Measurements from ENCODE around the gene FCHO1. TPM values are rescaled to one million over a fixed set of nuclear protein-coding genes. Genes with fewer than 3 reads are reported as not detected.
A peak's percentile ranks its signal among the peaks of the same experiment; 100 is the strongest.

FCHO1 gene
- total RNA-seq, 2 experiments from 2014 or later, result 40.7 to 43.1 TPM

GRCh38 chr19:17784201-17785008, 33.1 kb downstream of the FCHO1 start:
- H3K27me3 Mint-ChIP-seq, result no peaks in the 10 kb centered on the region
- no peak overlapping the region for H3K4me3 ChIP-seq (ENCODE audit: low read length)
- H3K9me3 Mint-ChIP-seq, result no peaks in the 10 kb centered on the region
- no peak overlapping the region for H3K4me3 Mint-ChIP-seq
- peaks cover 58% of the 10 kb centered on the region for H3K36me3 ChIP-seq (ENCODE audit: insufficient read depth, low read length)
- H3K27ac Mint-ChIP-seq, result peak overlapping the region; percentile 18
- no peaks in the 10 kb centered on the region for H3K9me3 ChIP-seq (ENCODE audit: control insufficient read depth in 1 of 2, insufficient read depth in 1 of 2, low read length in 2 of 2)
- peaks cover 69% of the 10 kb centered on the region for H3K36me3 Mint-ChIP-seq (ENCODE audit: low read depth)
- H3K4me1 Mint-ChIP-seq (ENCODE audit: low read depth), result peaks cover 15% of the 10 kb centered on the region
- TF ChIP-seq CTCF (IDR thresholded peaks at IDR 0.05), result peak; percentile 71
- DNase-seq, result peak; percentile 62 to 86 (median 72)
- CTCF ChIA-PET, result interaction anchor here (0.5 to 2.5 kb wide), 7 partner anchors 18 to 197 kb away, joined by 3 to 12 read pairs (median 4); partner anchors contain the start of genes CCDC124 and RPL18A
- H3K27me3 ChIP-seq (ENCODE audit: control insufficient read depth in 1 of 2, insufficient read depth in 2 of 2, low read length in 2 of 2), result no peaks in the 10 kb centered on the region
- H3K27ac ChIP-seq (ENCODE audit: low read depth in 1 of 2, low read length in 2 of 2), result no peak overlapping the region
- ATAC-seq (ENCODE audit: poor library complexity), result peak; percentile 95
- POLR2A ChIA-PET, result interaction anchor here (1.1 kb wide), 1 partner anchor 11 kb away, joined by 3 read pairs; no protein-coding TSS in a partner anchor
- intact Hi-C loops (cut with DNase I, micrococcal nuclease), result loop anchor here (1.0 to 5.0 kb wide), 5 partner anchors 34 to 148 kb away; partner anchors contain the start of genes CCDC124 (in 1 of the 2) and FCHO1 (in 1 of the 2)
- H3K4me1 ChIP-seq (ENCODE audit: insufficient read depth, low read length), result peaks cover 10% of the 10 kb centered on the region

GRCh38 chr19:17787274-17787913, 36.1 kb downstream of the FCHO1 start:
- intact Hi-C loops (cut with DNase I, micrococcal nuclease), result no loop called here
- H3K4me1 Mint-ChIP-seq (ENCODE audit: low read depth), result peaks cover 33% of the 10 kb centered on the region
- CTCF ChIA-PET, result interaction anchor here (0.6 to 1.0 kb wide), 2 partner anchors 32 to 68 kb away, joined by 3 to 5 read pairs; no protein-coding TSS in a partner anchor
- no peaks in the 10 kb centered on the region for H3K27me3 Mint-ChIP-seq
- H3K9me3 Mint-ChIP-seq, result no peaks in the 10 kb centered on the region
- Histone ChIP-seq H3K4me3 (ENCODE audit: low read length) (no peak overlapping the region), H3K27me3 (ENCODE audit: control insufficient read depth in 1 of 2, insufficient read depth in 2 of 2, low read length in 2 of 2) (no peaks in the 10 kb centered on the region), H3K36me3 (ENCODE audit: insufficient read depth, low read length) (peaks cover 46% of the 10 kb centered on the region), H3K27ac (ENCODE audit: low read depth in 1 of 2, low read length in 2 of 2) (no peak overlapping the region), H3K9me3 (ENCODE audit: control insufficient read depth in 1 of 2, insufficient read depth in 1 of 2, low read length in 2 of 2) (no peaks in the 10 kb centered on the region), H3K4me1 (ENCODE audit: insufficient read depth, low read length) (peaks cover 32% of the 10 kb centered on the region)
- ATAC-seq (ENCODE audit: poor library complexity) (no peak), DNase-seq (no peak)
- TF ChIP-seq CTCF (IDR thresholded peaks at IDR 0.05), result no peak
- H3K36me3 Mint-ChIP-seq (ENCODE audit: low read depth), result peaks cover 58% of the 10 kb centered on the region
- H3K27ac Mint-ChIP-seq, result no peak overlapping the region
- POLR2A ChIA-PET, result no interaction called here
- H3K4me3 Mint-ChIP-seq, result no peak overlapping the region

GRCh38 chr19:17788632-17789031, 37.4 kb downstream of the FCHO1 start:
- DNase-seq, result peak in 1 of 14 experiments; percentile 5
- intact Hi-C loops (cut with DNase I, micrococcal nuclease), result no loop called here
- H3K9me3 Mint-ChIP-seq, result no peaks in the 10 kb centered on the region
- Histone ChIP-seq H3K4me3 (ENCODE audit: low read length) (no peak overlapping the region), H3K9me3 (ENCODE audit: control insufficient read depth in 1 of 2, insufficient read depth in 1 of 2, low read length in 2 of 2) (no peaks in the 10 kb centered on the region), H3K27me3 (ENCODE audit: control insufficient read depth in 1 of 2, insufficient read depth in 2 of 2, low read length in 2 of 2) (no peaks in the 10 kb centered on the region), H3K4me1 (ENCODE audit: insufficient read depth, low read length) (peaks cover 38% of the 10 kb centered on the region), H3K36me3 (ENCODE audit: insufficient read depth, low read length) (peaks cover 37% of the 10 kb centered on the region), H3K27ac (ENCODE audit: low read depth in 1 of 2, low read length in 2 of 2) (no peak overlapping the region)
- TF ChIP-seq CTCF (IDR thresholded peaks at IDR 0.05), result no peak
- ChIA-PET POLR2A (interaction anchor here (2.0 kb wide), 1 partner anchor 62 kb away, joined by 7 read pairs; no protein-coding TSS in a partner anchor), CTCF (no interaction called here)
- peaks cover 47% of the 10 kb centered on the region for H3K36me3 Mint-ChIP-seq (ENCODE audit: low read depth)
- H3K4me1 Mint-ChIP-seq (ENCODE audit: low read depth), result peaks cover 38% of the 10 kb centered on the region
- ATAC-seq (ENCODE audit: poor library complexity), result no peak
- no peaks in the 10 kb centered on the region for H3K27me3 Mint-ChIP-seq
- peak overlapping the region; percentile 55 for H3K27ac Mint-ChIP-seq
- no peak overlapping the region for H3K4me3 Mint-ChIP-seq

Measured in CD4-positive, alpha-beta T cell (primary cell).